Vagina (tissue), 2 donors: ENCODE measurements around the gene REV3L.

Experiments
- CTCF ChIP-seq, 3 experiments: fragments of 450-650 bp in 2 of 3; fragments of 200-600 bp in 1 of 3; sonication (generic) in 1 of 3; IDR thresholded peaks; one replicate each; pipeline ENCODE4 v1.5.1; 2017 to 2019; ENCODE audit warnings: antibody characterized with exemption in 3 of 3, mild to moderate bottlenecking in 2 of 3, moderate library complexity in 2 of 3
- POLR2A ChIP-seq, 2 donors: fragments of 450-650 bp; IDR thresholded peaks; one replicate each; pipeline ENCODE4 v1.6.1; 2017; ENCODE audit warnings: antibody characterized with exemption in 2 of 2, mild to moderate bottlenecking in 2 of 2, moderate library complexity in 2 of 2
- POLR2AphosphoS5 ChIP-seq, 2 donors: sonication (generic); formaldehyde crosslinking; IDR thresholded peaks; one replicate each; pipeline ENCODE4 v1.9.0; 2017; ENCODE audit warnings: antibody characterized with exemption in 2 of 2, mild to moderate bottlenecking in 2 of 2, low read depth in 1 of 2; ENCODE audit not compliant: insufficient read depth in 1 of 2

- no peak for TF ChIP-seq CTCF (IDR thresholded peaks at IDR 0.05)
- no peak for TF ChIP-seq POLR2AphosphoS5 (IDR thresholded peaks at IDR 0.05; ENCODE audit: insufficient read depth in 1 of 2, low read depth in 1 of 2)
- no peak for TF ChIP-seq POLR2A (IDR thresholded peaks at IDR 0.05)
Measured at GRCh38 chr6:111484633-111484930, 1.6 kb upstream of the REV3L start.
